GM12878 (cell line): ENCODE results near the gene GRIK4. TPM values are rescaled to one million over a fixed set of nuclear protein-coding genes. Genes with fewer than 3 reads are reported as not detected.

Experiments
- ATAC-seq: fragments of 200-7000 bp; cut with Tn5 transposase; 3 replicates; pipeline ENCODE4 v1.9.1; 2020; ENCODE audit warnings: mild to moderate bottlenecking, moderate library complexity
- BruUV-seq: library from RNA; stranded (reverse); fragments of 400-500 nt; replicated peaks from 2 replicates; lab custom pipeline; 2021; lab: Mats Ljungman, UMichigan
- CTCF ChIA-PET: fragments of 300-600 bp; sonication (Branson Sonifier 250); formaldehyde crosslinking; extraction: SDS; loops from one replicate; lab custom pipeline; 2021; ENCODE audit warnings: inconsistent platforms; lab: Yijun Ruan, JAX
- POLR2A ChIA-PET: fragments of 350-600 bp; formaldehyde crosslinking; extraction: SDS; loops from one replicate; lab custom pipeline; 2021; ENCODE audit warnings: inconsistent platforms; lab: Charles Lee
- RAD21 ChIA-PET: fragments of 300-600 bp; sonication (Branson Sonifier 250); formaldehyde crosslinking; loops from one replicate; lab custom pipeline; 2023; ENCODE audit warnings: antibody characterized with exemption; ENCODE audit not compliant: unreplicated experiment; lab: Charles Lee
- SMC1A ChIA-PET: fragments of 300-600 bp; sonication (Branson Sonifier 250); formaldehyde crosslinking; loops from one replicate; lab custom pipeline; 2023; ENCODE audit not compliant: unreplicated experiment, uncharacterized antibody; lab: Charles Lee
- DNase-seq: peaks from one replicate; pipeline ENCODE4 v3.0.0-alpha.2; 2011; ENCODE audit warnings: low read depth, low spot score
- FAIRE-seq: peaks from 3 replicates; lab custom pipeline; 2011; peaks lifted over from hg19 to GRCh38; lab: Jason Lieb, UNC
- H2AFZ ChIP-seq: 2 replicates; pipeline ENCODE4 v1.6.0; 2011; ENCODE audit warnings: low read depth, low read length, control low read depth; ENCODE audit not compliant: control insufficient read depth
- H3K27ac ChIP-seq: 2 replicates; pipeline ENCODE4 v1.5.1; 2011; ENCODE audit warnings: control low read depth; ENCODE audit not compliant: control insufficient read depth, insufficient read depth
- H3K27me3 ChIP-seq, 2 experiments: replicated peaks in 1 of 2; 2 replicates each; pipeline versions ENCODE4 v1.6.0 to v1.6.1; 2011; ENCODE audit warnings: low read length in 1 of 2; ENCODE audit not compliant: control insufficient read depth in 2 of 2, insufficient read depth in 2 of 2
- H3K36me3 ChIP-seq, 2 experiments: 2 replicates each; pipeline ENCODE4 v1.5.1; 2011; ENCODE audit warnings: low read length in 1 of 2; ENCODE audit not compliant: control insufficient read depth in 2 of 2, insufficient read depth in 2 of 2
- H3K4me1 ChIP-seq: 2 replicates; pipeline ENCODE4 v1.6.1; 2011; ENCODE audit warnings: mild to moderate bottlenecking, low read length, moderate library complexity, mixed read lengths; ENCODE audit not compliant: control insufficient read depth, insufficient read depth
- H3K4me2 ChIP-seq: 2 replicates; pipeline ENCODE4 v1.6.0; 2011; ENCODE audit warnings: control low read depth; ENCODE audit not compliant: control insufficient read depth, insufficient read depth
- H3K4me3 ChIP-seq: fragments of 200-600 bp; sonication (generic); 2 replicates; pipeline ENCODE4 v1.5.1; 2016
- H3K79me2 ChIP-seq: 2 replicates; pipeline ENCODE4 v1.6.0; 2011; ENCODE audit warnings: low read length; ENCODE audit not compliant: control insufficient read depth, insufficient read depth
- H3K9ac ChIP-seq: 2 replicates; pipeline ENCODE4 v1.8.0; 2011; ENCODE audit warnings: low read length, control low read depth, mixed read lengths; ENCODE audit not compliant: control insufficient read depth, insufficient read depth
- H3K9me3 ChIP-seq: replicated peaks from 3 replicates; pipeline ENCODE4 v1.5.1; 2011; ENCODE audit warnings: mild to moderate bottlenecking, low read length; ENCODE audit not compliant: control insufficient read depth, insufficient read depth
- H4K20me1 ChIP-seq: 2 replicates; pipeline ENCODE4 v1.6.0; 2011; ENCODE audit not compliant: control insufficient read depth, insufficient read depth
- CBX3 ChIP-seq: fragments of 200-600 bp; sonication (generic); IDR thresholded peaks from 2 replicates; pipeline ENCODE4 v1.6.1; 2016; ENCODE audit warnings: low read depth, borderline replicate concordance
- CHD2 ChIP-seq: IDR thresholded peaks from 2 replicates; pipeline ENCODE4 v1.6.1; 2011; ENCODE audit warnings: low read depth, low read length, improper control_type of control experiment, borderline replicate concordance
- GATAD2B ChIP-seq: fragments of 450-650 bp; conservative IDR thresholded peaks from 2 replicates; pipeline ENCODE4 v1.6.1; 2017; ENCODE audit warnings: low read depth, mild to moderate bottlenecking, moderate library complexity
- MTA3 ChIP-seq: IDR thresholded peaks from 2 replicates; pipeline ENCODE4 v1.6.1; 2012; ENCODE audit warnings: low read length, inconsistent platforms, borderline replicate concordance
- NFYA ChIP-seq: IDR thresholded peaks from 2 replicates; pipeline ENCODE4 v1.6.1; 2011; ENCODE audit warnings: low read depth, mild to moderate bottlenecking, low read length, improper control_type of control experiment, borderline replicate concordance
- RELA ChIP-seq: fragments of 450-650 bp; IDR thresholded peaks from 2 replicates; pipeline ENCODE4 v1.8.0; 2014; ENCODE audit warnings: borderline replicate concordance; ENCODE audit not compliant: partially characterized antibody
- SUZ12 ChIP-seq: fragments of 200-600 bp; sonication (generic); IDR thresholded peaks from one replicate; pipeline ENCODE4 v1.6.1; 2018; ENCODE audit warnings: antibody characterized with exemption, mild to moderate bottlenecking; ENCODE audit not compliant: unreplicated experiment
- TAF1 ChIP-seq: IDR thresholded peaks from 2 replicates; pipeline ENCODE4 v1.6.1; 2011; ENCODE audit warnings: mild to moderate bottlenecking, low read depth, low read length, borderline replicate concordance
- ZBED1 ChIP-seq: IDR thresholded peaks from 2 replicates; pipeline ENCODE4 v1.6.1; 2016; ENCODE audit warnings: borderline replicate concordance
- ZNF274 ChIP-seq: IDR thresholded peaks from one replicate; pipeline ENCODE4 v1.8.0; 2011; ENCODE audit not compliant: insufficient read length, insufficient read depth
- ZZZ3 ChIP-seq: IDR thresholded peaks from 2 replicates; pipeline ENCODE4 v1.6.1; 2011; ENCODE audit warnings: low read depth; ENCODE audit not compliant: control insufficient read depth, insufficient read length
- WGBS: methylation state at CpG from one replicate; pipeline ENCODE4 v1.1.6; 2016; ENCODE audit warnings: low lambda C conversion rate; ENCODE audit not compliant: insufficient replicate concordance, insufficient coverage; ENCODE audit errors: missing lambda C conversion rate; 5-methylcytosine and 5-hydroxymethylcytosine counted together
- in situ Hi-C: fragments of 300-500 bp; cut with MboI; formaldehyde crosslinking; loops from 9 replicates; pipeline ENCODE4 v1.14.3; 2018; ENCODE audit warnings: mixed read lengths
- intact Hi-C: fragments of 100-400 bp; cut with micrococcal nuclease; formaldehyde crosslinking; loops from one replicate; pipeline ENCODE4 v1.14.2; 2022; ENCODE audit not compliant: unreplicated experiment
- polyA plus RNA-seq, 11 experiments: library from polyadenylated mRNA; depleted of rRNA in 4 of 11; unstranded in 6 of 11; stranded (reverse) in 5 of 11; fragments of >200 nt; fragmentation: Nextera tagmentation in 4 of 11; fragmentation: Illumina TruSeq in 1 of 11; extraction: Ambion mirVana in 4 of 11; extraction: Trizol in 1 of 11; gene quantifications; 1 replicate in 1 of 11; 2 replicates in 10 of 11; pipeline versions ENCODE4 v1.2.1 to v1.2.3, GENCODE V29; 2011 to 2016; ENCODE audit warnings: inconsistent platforms in 2 of 11, missing spikeins in 2 of 11, low read depth in 1 of 11
- total RNA-seq, 4 experiments: library from RNA; depleted of rRNA in 3 of 4; stranded (reverse); fragments of >200 nt in 3 of 4; fragmentation: Illumina TruSeq in 1 of 4; extraction: Trizol in 1 of 4; gene quantifications; 2 replicates each; pipeline versions ENCODE4 v1.2.1 to v1.2.3, GENCODE V29; 2013 to 2021
- TF ChIP-seq, protein P1 (sequence below): IDR thresholded peaks from 2 replicates; pipeline ENCODE4 v1.6.1; 2012; ENCODE audit warnings: low read depth, low read length, improper control_type of control experiment
- TF ChIP-seq, protein P2 (sequence below): fragments of 450-650 bp; formaldehyde crosslinking; IDR thresholded peaks from 2 replicates; pipeline ENCODE4 v1.4.0; 2020; ENCODE audit warnings: mild to moderate bottlenecking, moderate library complexity
- TF ChIP-seq, protein P3 (sequence below): IDR thresholded peaks from 2 replicates; pipeline ENCODE4 v1.6.1; 2012; ENCODE audit warnings: low read length, inconsistent platforms
- TF ChIP-seq, protein P4 (sequence below): fragments of 450-650 bp; IDR thresholded peaks from 2 replicates; pipeline ENCODE4 v1.6.1; 2014; ENCODE audit warnings: mild to moderate bottlenecking

GRIK4 gene
- total and polyA plus RNA-seq, 10 of the 15 experiments (the other 5 are each of a cell fraction or from before 2014, with no cell fraction given), result 0.33 to 3.6 (median 0.72) TPM

DNA sequence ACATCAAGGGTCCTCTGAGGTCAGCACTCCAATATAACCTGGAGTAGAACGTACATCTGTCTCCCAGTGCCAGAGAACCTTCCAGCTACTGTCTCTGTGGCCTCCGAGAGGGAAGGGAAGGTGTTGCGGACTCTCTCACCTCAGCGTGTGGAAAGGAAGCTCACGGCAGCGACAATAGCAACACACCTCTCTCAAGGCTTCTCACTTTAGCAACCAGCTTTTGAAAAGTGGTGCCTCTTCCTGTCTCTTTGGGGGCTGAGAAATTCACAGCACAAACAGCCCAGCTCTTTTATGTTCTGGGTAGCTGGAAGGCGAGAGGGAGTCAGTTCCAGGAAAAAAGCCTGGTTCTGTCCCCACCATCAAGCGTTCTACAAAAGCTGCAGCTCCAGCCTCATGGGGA is 355.5 kb downstream of the GRIK4 start:
- DNase-seq, result no peak
- in situ Hi-C loops, result no loop called here
- Histone ChIP-seq H3K4me3 (no peak overlapping the region), H3K27ac (no peak overlapping the region), H3K9me3 (no peaks in the 10 kb centered on the region), H4K20me1 (no peaks in the 10 kb centered on the region), H3K9ac (no peak overlapping the region), H3K36me3 (no peaks in the 10 kb centered on the region), H3K27me3 (no peaks in the 10 kb centered on the region), H2AFZ (no peak overlapping the region), H3K4me1 (peaks cover 15% of the 10 kb centered on the region), H3K79me2 (no peaks in the 10 kb centered on the region), H3K4me2 (no peak overlapping the region)
- intact Hi-C loops, result no loop called here
- SMC1A ChIA-PET, result interaction anchor here (1.0 to 1.6 kb wide), 2 partner anchors 27 to 327 kb away, joined by 3 to 4 read pairs; no protein-coding TSS in a partner anchor
- POLR2A ChIA-PET, result no interaction called here
- no peak for ATAC-seq
- no TSS peak for BruUV-seq
- RAD21 ChIA-PET, result no interaction called here
- WGBS, result 60% methylated on average over 8 of the region's 8 CpGs
- CTCF ChIA-PET, result interaction anchor here (1.0 kb wide), 1 partner anchor 29 kb away, joined by 3 read pairs; no protein-coding TSS in a partner anchor
- FAIRE-seq, result no peak
- no peak for TF ChIP-seq CBX3
- TF ChIP-seq, protein P1, sequence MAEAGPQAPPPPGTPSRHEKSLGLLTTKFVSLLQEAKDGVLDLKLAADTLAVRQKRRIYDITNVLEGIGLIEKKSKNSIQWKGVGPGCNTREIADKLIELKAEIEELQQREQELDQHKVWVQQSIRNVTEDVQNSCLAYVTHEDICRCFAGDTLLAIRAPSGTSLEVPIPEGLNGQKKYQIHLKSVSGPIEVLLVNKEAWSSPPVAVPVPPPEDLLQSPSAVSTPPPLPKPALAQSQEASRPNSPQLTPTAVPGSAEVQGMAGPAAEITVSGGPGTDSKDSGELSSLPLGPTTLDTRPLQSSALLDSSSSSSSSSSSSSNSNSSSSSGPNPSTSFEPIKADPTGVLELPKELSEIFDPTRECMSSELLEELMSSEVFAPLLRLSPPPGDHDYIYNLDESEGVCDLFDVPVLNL, result no peak
- TF ChIP-seq, protein P2, sequence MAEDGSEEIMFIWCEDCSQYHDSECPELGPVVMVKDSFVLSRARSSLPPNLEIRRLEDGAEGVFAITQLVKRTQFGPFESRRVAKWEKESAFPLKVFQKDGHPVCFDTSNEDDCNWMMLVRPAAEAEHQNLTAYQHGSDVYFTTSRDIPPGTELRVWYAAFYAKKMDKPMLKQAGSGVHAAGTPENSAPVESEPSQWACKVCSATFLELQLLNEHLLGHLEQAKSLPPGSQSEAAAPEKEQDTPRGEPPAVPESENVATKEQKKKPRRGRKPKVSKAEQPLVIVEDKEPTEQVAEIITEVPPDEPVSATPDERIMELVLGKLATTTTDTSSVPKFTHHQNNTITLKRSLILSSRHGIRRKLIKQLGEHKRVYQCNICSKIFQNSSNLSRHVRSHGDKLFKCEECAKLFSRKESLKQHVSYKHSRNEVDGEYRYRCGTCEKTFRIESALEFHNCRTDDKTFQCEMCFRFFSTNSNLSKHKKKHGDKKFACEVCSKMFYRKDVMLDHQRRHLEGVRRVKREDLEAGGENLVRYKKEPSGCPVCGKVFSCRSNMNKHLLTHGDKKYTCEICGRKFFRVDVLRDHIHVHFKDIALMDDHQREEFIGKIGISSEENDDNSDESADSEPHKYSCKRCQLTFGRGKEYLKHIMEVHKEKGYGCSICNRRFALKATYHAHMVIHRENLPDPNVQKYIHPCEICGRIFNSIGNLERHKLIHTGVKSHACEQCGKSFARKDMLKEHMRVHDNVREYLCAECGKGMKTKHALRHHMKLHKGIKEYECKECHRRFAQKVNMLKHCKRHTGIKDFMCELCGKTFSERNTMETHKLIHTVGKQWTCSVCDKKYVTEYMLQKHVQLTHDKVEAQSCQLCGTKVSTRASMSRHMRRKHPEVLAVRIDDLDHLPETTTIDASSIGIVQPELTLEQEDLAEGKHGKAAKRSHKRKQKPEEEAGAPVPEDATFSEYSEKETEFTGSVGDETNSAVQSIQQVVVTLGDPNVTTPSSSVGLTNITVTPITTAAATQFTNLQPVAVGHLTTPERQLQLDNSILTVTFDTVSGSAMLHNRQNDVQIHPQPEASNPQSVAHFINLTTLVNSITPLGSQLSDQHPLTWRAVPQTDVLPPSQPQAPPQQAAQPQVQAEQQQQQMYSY (CRISPR knock-in tag), result no peak
- no peak for TF ChIP-seq TAF1
- TF ChIP-seq RELA, result no peak
- TF ChIP-seq CHD2, result no peak
- TF ChIP-seq, protein P3, sequence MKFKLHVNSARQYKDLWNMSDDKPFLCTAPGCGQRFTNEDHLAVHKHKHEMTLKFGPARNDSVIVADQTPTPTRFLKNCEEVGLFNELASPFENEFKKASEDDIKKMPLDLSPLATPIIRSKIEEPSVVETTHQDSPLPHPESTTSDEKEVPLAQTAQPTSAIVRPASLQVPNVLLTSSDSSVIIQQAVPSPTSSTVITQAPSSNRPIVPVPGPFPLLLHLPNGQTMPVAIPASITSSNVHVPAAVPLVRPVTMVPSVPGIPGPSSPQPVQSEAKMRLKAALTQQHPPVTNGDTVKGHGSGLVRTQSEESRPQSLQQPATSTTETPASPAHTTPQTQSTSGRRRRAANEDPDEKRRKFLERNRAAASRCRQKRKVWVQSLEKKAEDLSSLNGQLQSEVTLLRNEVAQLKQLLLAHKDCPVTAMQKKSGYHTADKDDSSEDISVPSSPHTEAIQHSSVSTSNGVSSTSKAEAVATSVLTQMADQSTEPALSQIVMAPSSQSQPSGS, result no peak
- TF ChIP-seq ZZZ3, result no peak
- TF ChIP-seq GATAD2B, result no peak
- no peak for TF ChIP-seq MTA3
- TF ChIP-seq, protein P4, sequence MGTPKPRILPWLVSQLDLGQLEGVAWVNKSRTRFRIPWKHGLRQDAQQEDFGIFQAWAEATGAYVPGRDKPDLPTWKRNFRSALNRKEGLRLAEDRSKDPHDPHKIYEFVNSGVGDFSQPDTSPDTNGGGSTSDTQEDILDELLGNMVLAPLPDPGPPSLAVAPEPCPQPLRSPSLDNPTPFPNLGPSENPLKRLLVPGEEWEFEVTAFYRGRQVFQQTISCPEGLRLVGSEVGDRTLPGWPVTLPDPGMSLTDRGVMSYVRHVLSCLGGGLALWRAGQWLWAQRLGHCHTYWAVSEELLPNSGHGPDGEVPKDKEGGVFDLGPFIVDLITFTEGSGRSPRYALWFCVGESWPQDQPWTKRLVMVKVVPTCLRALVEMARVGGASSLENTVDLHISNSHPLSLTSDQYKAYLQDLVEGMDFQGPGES, result no peak
- TF ChIP-seq NFYA, result no peak
- no peak for TF ChIP-seq ZBED1
- TF ChIP-seq SUZ12, result no peak
- TF ChIP-seq ZNF274, result no peak
